ENCODE measurements around the gene LAMA4.

Gene LAMA4

DNA sequence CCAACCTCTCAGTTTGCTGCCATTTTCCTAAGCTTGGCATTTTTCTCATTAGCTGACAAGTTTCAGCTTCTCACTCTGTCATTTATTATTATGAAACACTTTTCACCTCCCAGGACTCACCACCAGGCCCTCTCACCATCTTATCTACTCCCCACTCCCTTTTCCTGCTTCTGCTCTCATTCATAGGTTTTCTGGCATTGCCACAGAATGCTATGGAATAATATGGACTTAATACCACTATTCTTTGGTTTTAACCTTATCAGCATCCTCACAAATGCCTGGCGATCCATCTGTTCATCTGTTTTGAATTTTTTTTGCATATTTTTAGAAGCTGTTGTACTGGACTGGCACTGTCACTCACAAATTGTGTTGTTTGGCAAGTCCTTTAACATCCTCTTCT lies 16.4 kb upstream of the LAMA4 start:
- DNase-seq, result no peak

DNA sequence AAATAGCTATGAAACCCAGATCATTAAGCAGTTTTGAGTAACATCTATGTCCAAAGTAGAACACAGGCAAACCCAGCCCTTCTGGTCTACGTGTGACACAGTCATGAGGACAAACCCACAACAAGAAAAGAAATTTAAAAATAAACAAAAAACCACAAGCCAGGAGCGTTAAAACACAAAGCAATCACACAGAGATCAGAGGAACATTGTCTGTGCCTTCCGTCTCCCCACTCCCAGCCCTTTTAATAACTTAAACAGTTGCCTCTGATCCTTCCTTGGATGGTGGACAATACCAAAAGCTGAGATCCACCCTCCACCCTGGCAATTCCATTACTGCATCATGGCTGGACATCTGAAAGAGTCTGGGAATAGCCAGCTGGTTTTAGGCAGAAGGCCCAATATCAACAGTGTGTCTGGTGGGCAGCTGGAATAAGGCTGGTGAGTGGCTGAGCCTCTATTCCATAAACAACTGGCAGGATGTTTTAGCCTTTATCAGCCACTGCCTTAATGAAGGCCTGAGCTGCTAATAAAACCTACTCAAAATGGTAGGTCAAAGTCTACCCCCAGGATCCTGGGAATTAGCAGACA lies 15.7 kb upstream of the LAMA4 start:
- no peak for DNase-seq

DNA sequence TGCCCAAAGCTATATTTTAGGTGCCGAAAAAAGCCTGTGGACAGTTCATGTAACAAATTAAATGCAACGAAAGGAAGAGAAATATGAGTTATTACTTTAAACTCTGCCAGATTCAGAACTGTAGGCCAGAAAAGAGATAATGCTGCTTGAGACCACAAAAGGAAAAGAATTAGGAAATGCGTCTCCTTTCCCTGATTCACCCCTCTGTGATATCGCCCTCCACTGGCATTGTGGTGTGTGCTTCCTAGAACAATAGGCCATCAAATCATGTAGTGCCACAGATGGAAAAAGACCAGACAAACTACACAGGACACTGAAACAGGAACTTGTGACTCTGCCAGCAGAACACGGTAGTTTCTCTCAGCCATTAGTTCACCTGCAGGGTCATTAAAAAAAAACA lies 14.7 kb upstream of the LAMA4 start:
- no peak for DNase-seq

DNA sequence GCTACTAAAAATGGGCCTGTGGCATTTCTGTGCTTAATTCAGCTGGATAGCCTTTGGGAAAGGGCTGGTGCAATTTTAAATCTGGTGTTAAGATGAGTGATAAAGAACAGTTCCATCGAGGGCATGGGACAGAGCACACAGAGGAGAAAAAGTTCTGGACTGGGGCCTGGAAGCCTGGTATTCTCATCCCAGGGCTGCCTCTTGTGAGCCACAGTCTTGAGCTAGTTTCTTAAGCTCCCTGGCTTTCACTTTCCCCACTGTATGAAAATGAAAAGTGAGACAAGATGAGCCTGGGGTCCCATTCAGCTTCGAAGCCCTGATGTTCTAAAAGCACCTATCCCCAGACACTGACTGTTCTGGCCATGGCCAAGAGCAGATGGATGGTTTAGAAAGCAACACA lies 14.3 kb upstream of the LAMA4 start:
- DNase-seq, result no peak

DNA sequence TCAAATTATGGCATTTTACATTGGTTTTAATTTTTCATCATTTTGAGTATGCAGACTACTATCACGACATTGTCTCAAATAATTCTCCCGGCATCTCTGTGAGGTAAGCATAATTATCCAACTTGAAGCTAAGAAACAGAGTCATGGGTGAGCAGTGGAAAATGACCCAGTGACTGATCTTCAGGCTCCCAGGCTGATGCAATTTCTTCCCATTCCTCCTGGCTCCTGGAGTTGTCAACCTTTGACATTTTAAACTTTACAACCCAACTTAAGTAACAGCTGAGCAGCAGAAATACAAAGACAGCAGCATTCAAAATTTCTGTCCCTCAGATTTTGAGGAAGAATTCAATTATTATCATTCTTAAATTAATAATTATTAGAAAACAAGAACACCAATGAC lies 13.7 kb upstream of the LAMA4 start:
- no peak for DNase-seq

DNA sequence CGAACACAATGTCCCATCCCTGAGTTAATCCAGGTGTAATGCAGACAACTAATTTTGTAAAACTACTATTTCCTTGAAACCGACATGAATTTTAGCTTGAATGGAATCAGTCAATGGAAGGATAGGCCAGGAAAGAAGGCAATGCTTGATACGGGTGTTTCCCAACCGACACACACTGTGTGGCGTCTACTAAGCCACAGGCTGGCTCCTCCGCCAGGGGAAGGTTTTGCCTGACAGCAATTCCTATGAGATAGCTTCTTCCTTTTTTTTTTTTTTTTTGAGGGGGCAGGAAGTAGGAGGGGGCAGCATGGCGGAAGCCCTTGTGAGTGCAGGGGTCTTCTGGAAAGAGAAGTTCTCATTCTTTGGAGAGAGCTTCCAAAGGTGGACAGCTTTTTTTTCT lies 12.0 kb upstream of the LAMA4 start:
- DNase-seq, result no peak

DNA sequence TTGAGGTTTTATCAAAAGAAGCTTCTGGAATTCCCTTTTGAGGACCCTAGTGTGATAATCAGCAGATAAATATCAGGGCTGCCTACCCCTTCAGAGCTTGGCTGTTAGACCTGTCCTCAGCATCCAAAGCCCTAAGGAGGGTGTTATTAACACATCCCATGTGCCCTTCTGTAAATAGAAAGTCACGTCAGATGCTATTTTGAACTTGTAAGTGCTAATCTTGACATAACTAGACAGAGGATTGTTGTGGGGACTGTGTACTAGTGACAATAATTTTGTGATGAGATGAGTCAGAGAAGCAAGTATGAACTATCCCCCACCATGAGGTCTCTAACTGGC lies 4.9 kb upstream of the LAMA4 start:
- no peak for DNase-seq

DNA sequence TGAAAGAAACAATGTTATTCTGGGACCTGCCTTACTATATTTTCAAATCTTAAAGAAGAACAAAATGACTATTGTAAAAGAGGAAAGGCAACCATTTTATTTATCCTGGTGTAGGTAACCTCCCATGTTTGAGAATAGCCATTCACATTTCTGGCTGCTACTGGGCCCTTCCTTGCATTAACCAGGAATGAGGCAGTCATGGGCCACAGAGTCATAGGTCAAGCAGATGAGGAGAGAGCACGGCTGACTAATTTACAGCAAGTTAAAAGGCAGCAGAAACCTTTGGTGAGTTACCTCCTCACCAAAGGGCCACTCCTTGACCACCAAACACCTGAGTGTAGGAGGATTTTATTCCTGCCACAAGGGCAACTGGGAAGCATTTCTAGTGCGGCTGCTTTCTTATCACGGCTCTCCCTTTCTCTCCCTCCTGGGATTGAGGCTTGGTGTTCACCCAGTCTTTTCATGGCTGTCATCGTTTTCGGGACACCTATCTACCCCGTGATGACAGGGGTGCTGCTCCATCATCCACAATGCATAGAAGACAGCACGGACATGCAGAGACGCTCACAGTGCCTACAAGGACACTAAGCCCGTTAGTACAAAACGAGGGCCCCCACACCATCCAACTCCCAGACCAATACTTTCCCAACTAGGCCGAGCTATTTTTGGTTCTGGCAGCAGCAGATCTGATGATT lies 4.4 kb upstream of the LAMA4 start:
- peak; percentile 21 for DNase-seq

DNA sequence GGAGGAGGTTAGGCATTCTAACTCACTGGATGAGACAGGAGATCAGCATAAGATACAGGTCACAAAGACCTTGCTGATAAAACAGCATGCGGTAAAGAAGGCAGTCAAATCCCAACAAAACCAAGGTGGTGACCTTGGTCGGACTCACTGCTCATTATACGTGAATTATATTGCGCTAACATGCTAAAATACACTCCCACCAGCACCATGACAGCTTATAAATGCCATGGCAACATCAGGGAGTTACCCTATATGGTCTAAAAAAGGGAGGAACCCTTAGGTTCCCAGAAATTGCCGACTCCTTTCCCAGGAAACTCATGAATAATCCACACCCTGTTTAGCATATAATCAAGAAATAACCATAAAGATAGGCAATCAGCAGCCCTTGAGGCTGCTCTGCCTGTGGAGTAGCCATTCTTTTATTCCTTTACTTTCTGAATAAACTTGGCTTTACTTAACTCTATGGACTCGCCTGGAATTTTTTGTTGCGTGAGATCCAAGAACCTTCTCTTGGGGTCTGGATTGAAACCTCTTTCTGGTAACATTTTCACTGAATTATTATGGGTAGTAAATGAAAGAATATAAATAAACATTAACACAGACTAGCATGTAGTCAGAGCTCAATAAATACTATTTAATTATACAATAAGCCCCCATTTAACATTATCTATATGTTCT lies 3.0 kb upstream of the LAMA4 start:
- no peak for DNase-seq

DNA sequence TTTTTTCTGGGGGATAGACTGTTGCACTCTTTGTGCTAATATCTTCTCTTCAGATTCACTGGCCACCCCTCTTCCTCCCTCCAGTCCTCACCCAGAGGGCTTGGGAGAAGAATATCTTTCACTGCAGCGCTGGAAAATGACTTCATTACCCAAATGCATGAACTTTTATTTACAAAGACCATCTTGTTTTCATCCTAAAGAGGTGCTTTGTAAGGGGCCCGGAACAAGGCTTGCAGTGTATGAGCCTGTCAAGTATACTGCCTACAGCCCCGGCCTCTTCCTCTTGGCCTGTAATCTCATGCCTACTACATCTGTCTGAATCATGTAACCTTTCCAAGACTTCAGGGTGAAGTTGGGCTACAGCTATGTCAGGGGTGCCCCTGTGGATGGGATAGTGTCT lies 554 bp upstream of the LAMA4 start:
- no peak for DNase-seq

DNA sequence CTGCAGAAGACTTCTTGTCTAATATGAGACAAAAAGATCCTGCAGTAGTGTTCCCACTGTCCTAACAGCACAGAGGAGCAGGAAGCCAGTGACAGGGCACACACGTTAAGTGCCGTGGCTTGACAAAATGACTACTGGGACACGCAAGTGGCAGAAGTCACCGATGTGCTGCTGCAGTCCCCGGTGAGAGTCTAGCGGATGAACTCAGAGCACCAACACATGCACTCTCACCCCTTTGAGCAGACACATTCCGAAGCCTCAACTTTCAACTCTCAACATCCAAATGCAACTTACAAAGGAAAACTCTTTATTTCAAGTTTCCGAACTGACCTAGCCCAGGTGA lies 898 bp downstream of the LAMA4 start:
- DNase-seq, result no peak

DNA sequence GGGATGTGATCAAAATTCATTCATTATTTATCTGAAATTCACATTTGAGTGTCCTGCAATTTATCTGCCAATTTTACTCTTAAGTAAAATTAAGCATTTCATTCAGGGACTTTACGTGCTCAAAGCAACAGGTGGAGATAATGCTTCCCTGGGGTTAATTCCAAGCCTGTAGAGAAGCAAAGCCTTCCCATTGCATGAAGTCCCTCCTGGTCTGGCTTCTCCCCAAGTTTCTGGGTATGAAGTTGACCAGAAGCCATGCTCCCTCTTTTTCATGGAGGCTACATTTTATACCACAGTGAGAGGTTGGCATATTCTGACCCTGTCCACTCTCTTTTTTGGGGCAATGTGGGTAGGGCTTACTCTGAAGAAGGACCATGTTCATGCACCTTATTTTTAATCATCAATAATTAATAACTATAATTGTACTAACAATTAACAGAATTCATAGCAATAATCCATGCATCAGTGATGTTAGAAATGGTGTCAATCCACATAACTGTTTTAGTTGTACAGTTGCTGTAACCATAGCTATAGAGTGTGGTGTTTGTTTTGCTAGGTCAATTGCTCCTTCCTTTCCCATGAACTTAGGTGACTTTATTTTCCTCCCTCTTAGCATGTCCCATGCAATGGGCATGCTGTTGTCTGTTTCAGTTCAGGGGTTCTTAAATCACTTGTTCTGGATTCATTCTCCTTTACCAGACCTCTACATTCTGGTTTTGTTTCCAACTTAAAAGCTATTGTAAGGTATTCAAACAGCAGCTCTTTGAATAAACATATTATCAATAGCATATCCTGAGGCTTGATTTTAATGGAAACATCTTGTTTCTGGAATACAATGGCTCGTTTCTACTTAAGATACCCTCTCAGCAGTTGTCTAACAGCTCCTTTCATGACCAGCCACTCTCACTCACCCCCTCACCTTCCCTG lies 1.5 kb downstream of the LAMA4 start:
- DNase-seq, result no peak

DNA sequence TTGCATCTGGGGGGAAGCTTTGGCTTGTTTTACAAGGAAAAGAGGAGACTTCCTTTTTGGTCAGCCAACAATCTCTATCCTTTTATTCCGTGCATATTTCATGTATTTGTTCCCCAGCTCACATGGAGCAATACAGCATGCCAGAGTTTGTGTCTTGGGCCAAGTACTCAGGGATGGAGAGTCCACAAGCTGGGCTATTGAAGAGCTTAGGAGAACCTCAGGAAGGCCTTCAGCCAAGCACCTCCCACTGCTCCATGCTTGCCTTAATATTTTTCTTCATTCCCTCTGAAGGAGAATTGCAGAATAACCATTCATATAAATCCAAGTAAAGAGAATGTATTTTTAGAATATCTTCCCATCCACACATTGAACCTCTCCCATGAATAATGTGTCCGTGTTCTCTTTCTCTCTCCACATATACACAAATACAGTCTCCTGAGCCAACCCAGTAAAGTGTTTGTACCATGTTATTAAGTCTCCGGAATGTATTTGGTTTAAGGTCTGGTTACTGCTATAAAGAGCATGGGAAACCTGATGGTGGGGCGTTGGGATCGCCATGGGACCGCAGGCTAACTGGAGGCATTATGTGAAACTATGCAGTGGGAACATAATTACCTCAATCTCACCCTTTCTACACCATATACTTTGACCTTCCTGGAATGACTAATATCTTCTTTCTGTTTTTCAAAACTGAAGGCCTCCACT lies 3.0 kb downstream of the LAMA4 start:
- DNase-seq, result peak; percentile 4

DNA sequence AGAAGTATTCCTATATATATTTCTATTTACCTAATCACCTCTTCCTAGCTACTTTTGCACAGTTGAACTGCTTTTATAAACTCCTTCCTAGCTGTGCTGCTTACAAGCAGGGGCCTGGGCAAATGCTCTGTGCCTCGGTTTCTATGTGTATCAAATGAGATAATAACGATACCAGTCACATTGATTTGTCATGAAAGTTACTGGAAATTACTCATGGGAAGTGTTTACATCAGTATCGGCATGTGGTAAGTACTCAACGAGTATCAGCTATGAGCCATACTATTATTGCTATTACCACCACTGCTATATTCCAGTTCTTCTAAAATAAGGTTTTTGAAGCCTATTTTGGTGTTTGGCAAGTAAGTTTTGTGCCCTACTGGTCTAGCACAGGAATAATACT lies 4.9 kb downstream of the LAMA4 start:
- no peak for DNase-seq

DNA sequence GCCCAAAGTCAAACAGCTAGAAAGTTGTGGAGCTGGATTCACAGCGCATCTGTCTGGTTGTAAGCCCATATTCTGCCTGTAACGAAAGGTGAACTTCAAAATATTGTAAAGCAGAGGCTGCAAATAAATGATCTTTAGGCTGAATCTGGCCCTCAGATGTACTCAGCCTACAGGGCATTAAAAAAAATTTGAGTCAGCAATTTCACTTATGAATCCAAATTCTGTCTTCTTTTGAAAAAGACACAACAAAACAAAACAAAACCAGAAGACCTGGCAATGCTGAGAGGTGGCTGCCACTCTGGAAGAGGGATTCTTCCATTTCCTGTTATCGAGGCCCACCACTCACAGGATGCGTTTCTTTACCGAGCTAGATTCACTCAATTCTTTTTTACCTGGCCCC lies 7.1 kb downstream of the LAMA4 start:
- no peak for DNase-seq

DNA sequence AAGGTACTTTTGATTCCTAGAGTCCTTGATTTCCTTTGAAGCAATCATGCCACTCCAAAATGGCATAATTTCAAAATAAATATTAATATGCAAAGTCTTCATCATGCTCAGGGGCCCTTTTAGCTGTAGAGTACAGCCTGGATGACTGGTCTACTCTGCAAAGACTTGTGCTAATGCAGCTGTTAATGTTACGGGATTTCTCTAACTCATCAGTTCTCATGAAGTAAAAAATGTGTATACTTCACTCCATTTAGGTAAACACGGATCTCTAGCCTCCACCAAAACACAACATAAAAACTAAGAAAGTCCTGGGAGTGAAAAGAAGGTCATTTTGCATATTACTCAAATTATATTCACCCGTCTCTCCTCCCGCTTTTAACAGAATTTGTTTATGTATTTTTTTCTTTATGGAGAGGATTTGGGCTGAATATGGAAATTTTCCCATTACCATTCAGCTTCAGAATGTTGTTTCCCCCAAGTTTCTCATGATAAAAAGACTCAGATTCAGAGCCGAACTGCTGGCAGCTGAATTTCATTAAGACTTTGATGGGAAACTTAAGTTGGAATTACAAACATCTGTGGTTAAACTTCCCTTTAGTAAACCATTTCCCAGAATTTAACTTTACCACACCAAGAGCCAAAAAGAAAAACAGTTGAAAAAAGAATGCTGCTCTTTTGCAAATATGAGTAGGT lies 8.7 kb downstream of the LAMA4 start:
- DNase-seq, result no peak

DNA sequence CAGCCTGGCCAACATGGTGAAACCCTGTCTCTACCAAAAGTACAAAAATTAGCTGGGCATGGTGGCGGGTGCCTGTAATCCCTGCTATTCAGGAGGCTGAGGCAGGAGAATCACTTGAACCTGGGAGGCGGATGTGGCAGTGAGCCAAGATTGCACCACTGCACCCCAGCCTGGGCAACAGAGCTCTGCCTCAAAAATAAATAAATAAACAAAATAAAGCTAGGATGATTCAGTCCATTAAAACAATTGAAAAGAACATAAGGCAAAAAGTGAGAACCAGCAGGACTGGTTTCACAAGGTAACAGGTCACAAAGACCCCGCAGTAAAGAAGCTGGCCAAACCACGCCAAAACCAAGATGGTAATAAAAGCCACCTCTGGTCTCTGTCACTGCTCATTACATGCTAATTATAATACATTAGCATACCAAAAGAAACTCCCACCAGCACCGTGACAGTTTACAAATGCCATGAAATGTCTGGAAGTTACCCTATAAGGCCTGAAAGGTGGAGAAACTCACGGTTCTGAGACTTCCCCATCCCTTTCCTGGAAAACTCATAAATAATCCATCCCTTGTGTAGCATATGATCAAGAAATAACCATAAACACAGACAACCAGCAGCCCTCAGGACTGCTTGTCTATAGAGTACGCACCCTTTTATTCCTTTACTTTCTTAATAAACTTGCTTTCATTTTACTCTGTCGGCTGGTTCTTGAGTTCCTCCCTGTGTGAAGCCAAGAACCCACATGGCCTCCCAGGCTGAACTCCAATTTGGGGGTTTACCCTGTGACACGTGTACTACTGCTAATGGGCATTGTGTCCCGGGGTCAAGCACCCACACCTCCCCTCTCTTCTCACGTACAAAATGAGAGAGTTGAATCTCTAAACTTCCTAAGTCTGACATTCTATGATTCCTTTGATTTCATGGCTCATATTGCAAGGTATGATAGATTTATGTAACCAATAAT lies 10.2 kb downstream of the LAMA4 start:
- DNase-seq, result no peak

DNA sequence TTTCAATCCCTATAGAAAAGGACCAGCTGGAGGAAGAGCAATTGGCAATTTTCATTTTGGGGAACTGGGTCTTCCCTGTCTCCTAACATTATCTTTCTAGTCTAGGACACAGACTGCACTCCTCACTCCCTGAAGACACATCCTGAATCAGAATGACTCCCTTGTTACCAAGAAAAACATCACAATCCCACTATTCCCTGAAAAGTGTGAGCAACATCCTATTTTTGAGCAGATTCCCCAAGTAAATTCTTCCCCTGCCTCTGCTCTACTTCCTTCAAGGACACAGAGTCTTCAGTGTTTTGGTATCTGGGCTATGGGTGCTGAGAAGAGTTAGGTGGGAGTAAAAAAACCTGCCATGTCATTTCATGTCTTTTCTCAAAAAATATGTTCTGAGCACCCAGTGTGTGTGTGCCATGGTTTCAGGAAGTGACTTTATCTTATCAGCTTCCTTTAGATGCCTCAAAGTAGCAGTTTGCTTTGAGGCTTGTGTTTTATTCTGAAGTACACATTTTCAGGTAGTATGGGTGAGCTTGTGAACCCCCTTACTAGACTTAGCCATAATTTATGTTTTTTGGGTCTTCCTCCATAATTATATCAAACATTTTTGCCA lies 12.4 kb downstream of the LAMA4 start:
- DNase-seq, result no peak

DNA sequence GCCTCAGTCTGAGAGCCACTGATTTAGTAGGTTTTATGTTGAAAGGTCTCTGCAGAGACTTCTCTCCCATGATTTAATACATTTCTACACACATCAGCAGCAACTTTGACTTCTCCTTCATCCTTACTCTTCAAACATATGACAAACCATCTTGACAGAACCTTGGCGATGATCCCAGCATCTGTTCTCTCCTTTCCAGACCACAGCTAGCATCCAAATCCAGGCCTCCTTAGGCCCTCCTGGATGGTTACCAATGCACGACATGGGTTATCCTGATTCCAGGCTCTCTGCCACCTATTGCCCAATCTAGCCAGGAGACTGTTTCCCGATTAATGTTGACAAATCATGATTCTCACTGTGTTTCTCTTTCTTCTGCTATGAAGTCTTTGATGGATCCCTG lies 16.8 kb downstream of the LAMA4 start:
- no peak for DNase-seq

DNA sequence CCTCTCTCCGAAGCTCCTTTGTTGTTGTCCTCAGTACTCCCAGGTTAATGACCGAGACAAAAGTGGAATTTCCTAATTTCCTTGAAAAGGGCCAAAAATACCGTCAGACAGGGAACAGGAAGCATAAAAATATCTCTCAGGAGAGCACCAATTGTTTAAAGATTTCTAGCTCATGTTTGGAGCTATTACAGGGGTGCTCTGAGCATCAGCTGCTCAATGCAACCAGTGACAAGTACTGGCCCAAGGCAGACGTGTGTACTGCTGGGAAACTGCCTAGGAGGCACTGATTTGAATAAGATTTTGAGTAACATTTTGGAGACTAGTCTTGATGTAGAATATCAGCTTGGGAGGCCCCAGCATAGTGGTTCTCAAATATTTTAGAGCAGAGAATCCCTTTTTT lies 17.3 kb downstream of the LAMA4 start:
- no peak for DNase-seq

DNA sequence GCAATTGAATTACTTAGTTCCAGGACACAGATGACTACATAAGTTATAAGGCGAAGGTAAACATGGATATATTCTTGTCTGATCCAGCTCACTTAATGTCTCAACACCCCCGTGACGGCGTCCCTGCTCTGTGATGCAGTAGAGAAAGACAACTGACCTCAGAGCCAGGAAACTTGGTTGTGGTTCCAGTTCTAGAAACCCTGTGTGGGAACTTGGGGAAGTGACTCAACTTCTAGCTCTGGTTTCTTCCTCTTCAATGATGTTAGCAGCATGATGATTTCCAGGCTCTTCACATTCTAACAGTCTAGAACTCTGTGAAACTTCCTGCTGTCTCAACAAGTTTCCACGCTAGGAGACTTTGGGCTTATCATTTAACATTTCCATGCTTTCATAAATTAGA lies 18.4 kb downstream of the LAMA4 start:
- DNase-seq, result no peak
